HG02981 (cell line): ENCODE data around the gene KLHL17.
"Not testable (repeated sequence)": the region's sequence is repeated elsewhere in the genome, so short reads cannot be mapped to it uniquely, and the experiment has no call there.

Source experiments
- ATAC-seq: cut with Tn5 transposase; IDR thresholded peaks from one replicate; pipeline ENCODE4 v1.9.1; 2021; ENCODE audit warnings: mild to moderate bottlenecking, moderate library complexity; ENCODE audit not compliant: unreplicated experiment

KLHL17 gene

DNA sequence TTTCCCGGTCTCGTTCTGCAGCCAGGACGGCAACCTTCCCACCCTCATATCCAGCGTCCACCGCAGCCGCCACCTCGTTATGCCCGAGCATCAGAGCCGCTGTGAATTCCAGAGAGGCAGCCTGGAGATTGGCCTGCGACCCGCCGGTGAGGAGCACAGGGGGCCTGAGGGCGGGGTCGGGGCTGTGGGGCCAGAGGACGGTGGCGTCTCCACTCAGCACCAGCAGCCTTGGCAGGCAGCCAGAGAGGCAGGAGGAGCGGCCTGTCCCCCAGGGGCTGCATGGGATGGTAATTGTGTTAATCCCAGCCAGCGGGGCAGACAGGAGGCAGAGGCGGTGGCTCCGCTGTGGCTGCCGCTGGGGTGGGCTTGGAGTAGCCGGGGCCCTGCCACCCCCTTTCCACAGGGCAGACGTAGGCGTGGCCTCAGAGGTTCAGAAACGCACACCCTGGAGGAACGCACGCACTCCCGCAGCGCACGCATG is 24.6 kb upstream of the KLHL17 start:
- no peak for ATAC-seq

DNA sequence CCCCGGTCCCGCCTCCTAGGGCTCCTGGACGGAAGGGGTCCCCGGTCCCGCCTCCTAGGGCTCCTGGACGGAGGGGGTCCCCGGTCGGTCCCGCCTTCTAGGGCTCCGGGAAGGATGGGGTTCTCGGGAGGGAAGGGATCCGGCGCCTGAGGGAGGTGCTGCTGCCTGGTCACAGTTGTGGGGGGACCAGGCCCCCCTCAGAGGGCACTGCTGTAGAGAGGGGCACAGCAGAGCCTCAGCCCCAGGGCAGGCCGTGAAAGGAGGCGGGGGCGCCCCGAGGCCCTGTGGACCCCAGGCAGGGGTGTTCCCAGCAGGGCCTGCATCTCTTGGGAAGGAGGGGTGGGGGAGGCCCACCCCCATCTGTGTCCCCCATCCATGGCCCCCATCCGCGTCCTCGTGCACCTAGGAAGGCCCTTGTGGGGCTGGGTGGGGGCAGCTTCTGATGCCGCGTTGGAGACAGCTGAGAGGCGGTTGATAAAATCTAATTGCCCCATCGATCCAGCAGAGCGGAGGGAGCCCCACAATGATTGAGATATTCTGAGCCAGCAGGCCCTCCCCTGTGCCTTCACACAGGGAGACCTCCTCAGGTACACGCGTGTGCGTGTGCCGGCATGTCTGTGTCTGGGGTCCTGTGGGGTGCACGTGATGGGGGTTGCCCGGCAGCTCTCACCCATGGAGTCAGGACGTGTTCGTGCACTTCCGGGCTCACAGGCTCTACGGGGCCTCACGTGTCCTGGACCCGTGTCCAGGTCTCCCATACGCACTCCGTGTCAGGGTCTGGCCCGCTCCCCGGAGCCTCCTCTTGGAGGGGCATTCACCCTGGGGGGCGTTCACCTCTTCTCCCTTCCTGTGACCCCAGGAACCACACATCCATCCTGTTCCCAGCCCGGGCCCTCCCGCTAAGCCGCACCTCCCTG is 23.8 kb upstream of the KLHL17 start:
- no peak for ATAC-seq

DNA sequence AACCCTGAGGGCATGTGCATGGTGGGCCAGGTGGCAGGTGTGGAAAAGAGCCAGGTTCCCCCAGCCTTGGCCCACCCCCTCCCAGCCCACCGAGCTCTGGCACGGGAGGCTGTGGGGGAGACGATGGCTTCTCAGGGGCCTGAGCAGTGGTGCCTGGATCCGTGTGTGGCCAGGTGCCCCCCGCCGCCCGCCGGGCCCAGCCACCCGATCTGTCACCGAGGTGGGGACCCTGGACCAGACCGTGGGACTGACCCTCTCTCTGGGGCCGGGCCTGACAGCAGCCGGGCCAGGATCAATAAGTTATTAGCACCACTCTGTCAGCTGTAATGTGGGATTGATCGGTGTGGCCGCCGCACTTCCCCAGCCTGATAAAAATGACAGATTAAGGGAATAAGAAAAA is 22.9 kb upstream of the KLHL17 start:
- ATAC-seq, result no peak

DNA sequence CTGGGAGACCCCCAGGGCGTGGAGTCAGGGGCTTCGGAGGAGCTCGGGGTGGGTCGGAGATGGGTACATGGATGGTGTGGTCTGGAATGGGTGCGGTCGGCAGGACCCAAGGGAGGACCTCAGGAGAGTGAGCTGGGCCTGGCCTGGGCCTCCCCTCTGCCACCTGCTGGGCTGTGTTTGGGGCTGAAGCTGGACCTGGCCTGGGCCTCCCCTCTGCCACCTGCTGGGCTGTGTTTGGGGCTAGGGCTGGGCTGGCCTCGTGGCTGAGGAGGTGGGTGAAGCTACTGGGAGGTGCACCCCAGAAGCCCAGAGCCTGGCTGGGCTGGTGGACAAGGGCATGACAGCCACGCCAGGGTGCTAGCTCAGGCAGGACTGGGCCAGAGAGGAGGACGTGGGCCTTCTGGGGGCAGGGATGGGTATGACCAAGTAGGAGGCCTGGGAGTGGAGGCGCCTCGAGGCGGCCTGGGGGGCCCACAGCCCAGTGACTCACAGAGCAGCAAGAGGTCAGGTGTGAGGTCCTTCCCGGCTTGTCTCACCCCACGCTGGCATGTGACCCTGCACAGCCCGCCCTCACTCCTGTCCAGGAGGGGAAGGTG is 22.2 kb upstream of the KLHL17 start:
- ATAC-seq, result no peak

DNA sequence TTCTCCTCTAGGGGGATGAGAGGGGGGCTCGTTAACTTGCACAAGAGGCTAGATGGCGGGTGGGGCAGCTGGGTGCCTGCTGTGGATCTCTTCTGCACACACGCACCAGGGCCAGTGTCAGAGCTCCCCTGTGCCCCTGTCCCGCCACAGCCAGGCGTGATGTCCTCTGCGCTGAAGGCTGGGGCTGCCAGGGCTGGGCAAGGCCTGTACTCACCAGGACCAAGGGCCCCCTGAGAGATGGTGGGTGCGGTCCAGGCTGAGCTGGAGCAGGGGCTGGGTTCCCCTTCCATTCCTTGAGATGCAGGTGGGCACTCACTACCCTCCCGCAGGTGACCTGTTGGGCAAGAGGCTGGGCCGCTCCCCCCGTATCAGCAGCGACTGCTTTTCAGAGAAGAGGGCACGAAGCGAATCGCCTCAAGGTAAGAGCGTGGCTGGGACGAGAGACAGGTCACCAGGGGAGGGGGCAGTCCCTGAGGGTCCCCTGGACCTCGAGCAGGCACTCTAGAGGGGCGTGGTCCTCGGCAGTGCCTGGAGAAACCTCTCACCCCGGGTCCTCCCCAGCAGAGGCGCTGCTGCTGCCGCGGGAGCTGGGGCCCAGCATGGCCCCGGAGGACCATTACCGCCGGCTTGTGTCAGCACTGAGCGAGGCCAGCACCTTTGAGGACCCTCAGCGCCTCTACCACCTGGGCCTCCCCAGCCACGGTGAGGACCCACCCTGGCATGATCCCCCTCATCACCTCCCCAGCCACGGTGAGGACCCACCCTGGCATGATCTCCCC is 21.5 kb upstream of the KLHL17 start:
- ATAC-seq, result no peak

DNA sequence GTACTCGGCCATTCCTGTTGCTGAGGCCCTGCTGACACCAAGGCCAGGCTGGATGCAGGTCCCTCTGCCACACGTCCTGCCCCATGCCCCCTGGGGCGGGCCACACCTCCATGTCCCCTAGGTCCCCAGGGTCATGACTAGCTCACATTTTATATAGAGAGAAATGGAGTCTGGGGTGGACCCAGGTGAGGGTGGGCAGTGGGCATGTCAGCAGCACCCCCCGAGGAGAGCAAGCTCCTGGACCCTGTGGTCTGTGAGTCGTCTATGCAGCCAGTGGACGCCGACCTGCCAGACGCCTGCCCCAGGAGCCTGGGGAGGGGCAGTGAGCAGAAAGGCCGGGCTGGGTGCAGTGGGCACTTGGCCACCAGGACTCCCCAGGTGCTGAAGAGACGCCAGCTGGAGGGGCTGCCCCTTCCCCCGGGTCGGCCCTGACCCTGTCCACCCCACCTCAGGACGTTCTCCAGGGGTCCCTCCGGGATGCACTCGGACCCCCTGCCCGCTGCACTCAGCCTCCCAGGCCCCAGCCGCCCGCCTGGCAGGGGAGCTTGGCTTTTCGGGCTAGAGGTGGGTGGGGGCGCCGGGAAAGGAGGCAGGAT is 20.8 kb upstream of the KLHL17 start:
- no peak for ATAC-seq

DNA sequence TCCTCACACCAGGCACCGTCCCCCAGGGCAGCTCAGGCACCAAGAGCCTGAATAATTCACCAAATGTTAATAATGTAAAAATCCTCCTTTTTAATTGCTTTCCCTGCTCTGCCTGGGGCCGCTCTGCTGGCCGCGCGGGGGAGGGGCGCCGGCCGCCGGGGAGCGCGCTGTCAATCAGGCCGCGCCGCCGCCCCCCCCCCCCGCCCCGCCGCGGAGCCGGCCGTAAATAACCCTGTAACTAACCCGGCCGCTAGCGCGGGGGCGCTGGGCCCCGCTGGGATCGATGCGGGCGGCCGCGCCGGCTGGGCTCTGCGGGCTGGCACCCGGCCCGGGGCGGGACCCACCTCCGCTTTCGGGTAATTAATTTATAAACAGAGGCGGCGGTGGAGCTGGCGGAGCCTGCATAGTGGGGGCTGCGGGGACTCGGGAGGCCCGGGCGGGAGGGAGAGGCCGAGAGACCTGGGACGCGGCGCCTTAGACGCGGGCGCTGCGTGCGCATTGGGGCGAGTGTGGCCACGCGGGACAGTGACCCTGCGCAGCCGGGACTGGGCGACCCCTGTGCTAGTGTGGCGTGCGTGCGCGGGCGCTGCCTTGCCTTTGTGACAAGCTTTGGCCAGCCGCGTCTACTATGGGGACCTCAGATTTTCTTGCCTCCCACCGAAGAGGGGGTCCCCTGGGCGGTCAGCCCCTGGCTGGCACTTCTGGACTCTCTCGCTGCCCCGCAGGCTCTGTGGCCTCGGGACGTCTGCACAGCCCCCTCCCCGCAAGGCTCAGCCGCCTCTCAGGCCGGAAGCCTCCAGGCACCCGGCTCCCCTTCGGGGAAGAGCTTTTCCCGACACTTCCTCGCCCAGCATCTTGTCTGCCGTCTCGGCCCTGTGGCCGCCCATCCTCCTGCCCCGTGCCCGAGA is 20.0 kb upstream of the KLHL17 start:
- ATAC-seq, result no peak

DNA sequence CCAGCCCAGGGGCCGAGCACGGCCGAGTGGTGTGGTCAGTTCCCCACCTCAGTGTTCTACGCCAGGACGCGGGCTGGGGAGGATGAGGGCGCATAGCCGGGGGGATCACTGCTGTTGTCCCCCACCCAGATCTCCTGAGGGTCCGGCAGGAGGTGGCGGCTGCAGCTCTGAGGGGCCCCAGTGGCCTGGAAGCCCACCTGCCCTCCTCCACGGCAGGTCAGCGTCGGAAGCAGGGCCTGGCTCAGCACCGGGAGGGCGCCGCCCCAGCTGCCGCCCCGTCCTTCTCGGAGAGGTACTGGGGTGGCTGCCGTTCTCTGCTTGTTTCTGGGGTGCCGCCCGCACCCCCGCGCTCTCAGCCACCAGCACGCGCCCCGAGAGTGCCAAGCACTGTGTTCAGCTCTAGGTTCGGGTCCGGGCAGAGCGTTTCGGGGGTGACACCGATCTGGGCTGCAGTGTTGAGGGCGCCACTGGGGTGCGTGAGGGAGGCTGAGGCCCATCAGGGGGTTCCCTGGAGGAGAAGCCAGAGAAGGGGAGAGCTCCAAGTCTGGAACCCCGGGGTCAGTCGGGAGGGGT is 19.3 kb upstream of the KLHL17 start:
- ATAC-seq, result no peak

DNA sequence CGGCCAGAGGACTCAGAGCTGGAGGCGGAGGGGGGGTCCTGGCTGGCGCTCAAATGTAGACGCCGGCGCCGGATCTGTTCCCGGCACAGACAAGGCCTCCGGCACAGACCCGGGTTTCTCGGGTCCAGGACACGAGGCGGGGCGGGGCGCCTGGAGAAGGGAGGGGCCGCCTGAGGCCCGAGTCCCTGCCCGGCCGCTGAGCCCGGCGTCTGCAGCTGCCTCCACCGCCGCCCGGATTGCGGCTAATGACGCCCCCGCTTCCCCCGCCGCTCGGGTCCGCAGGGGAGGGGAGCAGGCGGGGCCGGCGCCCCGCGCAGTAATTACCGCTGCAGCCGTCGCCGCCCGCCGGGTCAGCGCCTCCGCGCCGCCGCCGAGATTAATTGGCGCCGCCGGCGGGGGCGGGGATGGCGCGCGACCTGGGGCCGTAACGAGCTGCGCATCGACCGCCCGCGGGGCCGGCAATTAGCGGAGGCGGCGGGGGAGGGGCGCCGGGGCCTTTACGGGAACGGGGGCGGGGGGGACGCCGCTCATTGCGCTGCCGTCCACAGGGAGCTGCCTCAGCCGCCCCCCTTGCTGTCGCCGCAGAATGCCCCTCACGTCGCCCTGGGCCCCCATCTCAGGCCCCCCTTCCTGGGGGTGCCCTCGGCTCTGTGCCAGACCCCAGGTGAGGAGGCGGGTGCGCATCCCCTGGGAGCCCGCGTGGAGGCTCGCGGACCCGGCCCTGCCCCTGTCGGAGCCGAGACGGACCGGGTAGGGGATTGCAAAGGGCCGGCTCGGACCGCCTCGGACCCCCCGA is 18.6 kb upstream of the KLHL17 start:
- no peak for ATAC-seq

DNA sequence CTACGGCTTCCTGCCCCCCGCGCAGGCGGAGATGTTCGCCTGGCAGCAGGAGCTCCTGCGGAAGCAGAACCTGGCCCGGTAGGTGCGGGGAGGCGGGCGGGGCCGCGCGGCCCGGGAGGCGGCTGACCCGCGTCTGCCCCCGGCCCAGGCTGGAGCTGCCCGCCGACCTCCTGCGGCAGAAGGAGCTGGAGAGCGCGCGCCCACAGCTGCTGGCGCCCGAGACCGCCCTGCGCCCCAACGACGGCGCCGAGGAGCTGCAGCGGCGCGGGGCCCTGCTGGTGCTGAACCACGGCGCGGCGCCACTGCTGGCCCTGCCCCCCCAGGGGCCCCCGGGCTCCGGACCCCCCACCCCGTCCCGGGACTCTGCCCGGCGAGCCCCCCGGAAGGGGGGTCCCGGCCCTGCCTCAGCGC is 18.0 kb upstream of the KLHL17 start:
- ATAC-seq, result no peak

DNA sequence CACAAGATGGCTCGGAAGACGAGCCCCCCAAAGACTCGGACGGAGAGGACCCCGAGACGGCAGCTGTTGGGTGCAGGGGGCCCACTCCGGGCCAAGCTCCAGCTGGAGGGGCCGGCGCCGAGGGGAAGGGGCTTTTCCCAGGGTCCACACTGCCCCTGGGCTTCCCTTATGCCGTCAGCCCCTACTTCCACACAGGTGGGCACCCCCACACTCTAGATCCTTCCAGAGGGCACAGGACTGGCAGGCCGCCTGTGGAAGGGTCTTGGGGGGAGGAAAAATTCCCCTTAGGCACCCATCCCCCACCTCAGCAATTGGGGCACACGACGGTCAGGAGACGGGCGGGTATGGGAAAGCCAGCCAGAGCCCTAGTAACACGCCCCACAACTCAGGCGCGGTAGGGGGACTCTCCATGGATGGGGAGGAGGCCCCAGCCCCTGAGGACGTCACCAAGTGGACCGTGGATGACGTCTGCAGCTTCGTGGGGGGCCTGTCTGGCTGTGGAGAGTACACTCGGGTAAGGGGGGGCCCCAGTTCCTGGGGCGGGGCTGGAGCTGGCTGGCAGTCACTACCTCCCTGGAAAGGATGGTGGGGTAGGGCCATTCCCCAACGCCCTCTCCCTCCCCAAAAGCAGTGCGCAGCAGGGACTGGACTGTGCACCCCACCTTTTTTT is 17.4 kb upstream of the KLHL17 start:
- ATAC-seq, result no peak

DNA sequence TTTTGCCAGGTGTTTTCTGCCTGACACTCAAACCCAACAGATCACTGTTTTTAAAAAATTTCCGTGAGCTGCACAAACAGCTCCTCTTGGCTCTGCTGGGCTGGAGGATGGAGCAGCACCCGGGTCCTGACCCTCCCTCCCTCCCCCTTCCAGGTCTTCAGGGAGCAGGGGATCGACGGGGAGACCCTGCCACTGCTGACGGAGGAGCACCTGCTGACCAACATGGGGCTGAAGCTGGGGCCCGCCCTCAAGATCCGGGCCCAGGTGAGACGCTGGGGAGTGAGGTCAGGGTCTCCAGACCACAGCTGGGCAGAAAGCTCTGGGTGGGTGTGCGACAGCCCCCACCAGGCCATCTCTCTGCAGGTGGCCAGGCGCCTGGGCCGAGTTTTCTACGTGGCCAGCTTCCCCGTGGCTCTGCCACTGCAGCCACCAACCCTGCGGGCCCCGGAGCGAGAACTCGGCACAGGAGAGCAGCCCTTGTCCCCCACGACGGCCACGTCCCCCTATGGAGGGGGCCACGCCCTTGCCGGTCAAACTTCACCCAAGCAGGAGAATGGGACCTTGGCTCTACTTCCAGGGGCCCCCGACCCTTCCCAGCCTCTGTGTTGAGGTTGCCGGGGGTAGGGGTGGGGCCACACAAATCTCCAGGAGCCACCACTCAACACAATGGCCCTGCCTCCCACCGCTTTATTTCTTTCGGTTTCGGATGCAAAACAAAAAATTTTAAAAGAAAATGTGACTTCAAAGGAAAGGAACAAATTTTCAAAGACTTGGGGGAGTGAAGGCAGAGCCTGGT is 16.6 kb upstream of the KLHL17 start:
- no peak for ATAC-seq

DNA sequence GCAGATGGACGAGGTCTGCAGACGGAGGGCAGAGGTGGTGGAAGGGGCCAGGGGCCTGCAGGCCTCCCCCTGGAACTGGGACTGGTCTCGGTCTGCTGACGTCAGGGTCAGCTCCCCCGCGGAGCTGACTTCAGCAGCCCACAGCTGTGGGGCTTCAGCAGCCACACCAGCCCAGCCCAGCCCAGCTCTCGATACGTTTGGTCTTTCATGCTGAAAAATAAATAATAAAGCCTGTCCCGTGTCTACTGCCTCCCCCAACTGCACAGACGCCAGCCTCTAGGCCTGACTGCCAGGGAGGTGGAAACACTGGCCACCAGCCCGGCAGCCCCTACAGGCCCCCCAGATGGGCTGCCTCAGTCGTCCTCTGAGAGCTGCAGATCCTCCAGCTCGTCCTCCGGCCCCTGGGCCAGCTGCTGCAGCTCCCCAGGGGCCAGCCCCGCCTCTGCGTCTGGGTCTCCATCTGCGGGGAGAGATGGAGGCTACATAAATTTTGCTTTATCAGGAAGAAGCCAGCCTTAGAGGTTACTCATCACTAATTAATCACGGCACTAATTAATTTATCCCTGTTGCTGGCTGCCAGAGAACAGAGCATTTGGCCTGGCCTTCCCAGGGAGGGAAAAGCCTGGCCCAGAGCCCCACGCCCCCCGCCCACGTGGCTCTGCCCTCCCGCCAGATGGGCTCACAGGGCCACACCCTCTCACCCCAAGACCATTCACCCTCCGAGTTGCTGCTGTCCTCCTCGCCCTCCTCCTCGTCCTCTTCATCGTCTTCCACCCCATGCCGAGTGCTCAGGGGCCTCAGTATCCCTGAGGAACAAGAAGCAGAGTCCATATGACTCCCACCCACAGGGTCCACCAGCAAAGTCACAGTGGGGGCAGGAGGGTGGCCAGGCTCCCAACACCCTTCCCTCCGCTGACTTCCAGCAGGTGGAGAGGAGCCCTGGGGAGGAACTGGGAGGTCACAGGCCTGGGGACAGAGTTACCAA is 15.8 kb upstream of the KLHL17 start:
- no peak for ATAC-seq

DNA sequence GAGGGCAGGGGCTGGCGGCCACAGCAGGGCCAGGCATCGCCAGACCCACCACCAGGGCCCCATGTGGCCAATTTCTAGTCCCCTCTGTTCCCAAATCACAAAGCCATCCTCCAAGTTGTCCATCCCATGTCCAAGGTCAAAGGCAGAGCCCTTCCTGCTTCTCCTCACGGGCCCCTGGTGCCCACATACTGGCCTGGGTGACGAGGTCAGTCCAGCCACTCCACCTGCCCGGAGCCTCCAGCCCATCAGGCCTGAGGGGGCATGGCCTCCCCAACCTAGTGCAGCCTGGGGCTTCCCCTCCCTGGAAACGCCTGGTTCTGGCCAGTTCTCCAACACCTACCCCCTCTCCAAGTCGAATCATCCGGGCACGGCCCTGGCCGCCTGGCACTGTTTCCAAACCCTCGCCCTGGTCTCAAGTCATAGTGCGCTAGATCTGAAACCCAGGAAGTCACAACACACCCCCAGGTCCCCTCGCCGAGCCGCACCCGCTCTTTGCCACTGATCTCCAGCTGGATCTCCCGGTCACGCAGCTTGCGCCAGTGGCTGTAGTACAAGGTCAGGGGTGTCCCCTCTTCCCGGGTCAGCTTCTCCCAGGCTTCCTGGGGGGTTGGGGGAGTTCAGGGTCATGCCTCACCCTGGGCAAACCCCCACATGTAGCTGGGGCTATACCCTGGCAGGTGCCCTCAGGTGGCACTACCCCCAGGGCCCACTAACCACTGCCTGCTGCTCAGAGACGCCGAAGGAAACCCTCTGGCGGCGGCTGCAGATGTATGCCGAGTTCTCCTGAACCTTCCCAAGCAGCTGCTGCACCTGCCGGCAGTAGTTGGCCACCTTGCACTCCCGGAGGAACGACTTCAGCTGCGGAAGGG is 14.5 kb upstream of the KLHL17 start:
- ATAC-seq, result no peak

DNA sequence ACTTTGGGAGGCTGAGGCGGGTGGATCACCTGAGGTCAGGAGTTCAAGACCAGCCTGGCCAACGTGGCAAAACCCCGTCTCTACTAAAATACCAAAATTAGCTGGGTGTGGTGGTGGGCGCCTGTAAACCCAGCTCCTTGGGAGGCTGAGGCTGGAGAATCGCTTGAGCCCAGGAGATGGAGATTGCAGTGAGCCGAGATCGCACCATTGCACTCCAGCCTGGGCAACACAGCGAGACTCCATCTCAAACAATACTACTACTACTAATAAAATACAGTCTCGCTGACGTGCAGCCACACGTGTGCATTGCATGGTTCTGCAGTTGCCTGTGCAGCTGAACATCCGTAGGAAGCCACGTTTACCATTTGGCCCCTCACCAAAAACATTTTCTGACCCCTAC is 13.6 kb upstream of the KLHL17 start:
- not testable (repeated sequence) for ATAC-seq

DNA sequence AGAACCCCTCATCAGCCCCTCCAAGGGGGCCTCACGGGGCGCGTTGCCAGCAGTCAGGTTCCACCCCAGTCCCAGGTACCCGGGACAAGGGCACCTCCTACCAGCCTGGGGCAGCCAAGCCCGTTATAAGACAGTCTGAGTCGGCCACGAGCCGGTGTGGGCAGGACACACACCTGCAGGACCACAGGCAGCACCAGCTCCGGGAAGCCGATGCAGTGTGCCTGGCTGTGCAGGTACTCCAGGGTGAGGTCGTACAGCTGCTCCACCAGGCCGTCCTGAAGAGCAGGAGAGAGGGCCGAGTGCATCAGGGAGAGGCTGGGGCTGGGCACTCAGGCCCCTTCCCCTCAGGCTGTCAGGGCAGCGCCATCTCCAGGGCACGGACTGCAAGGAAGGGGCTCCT is 12.4 kb upstream of the KLHL17 start:
- ATAC-seq, result no peak
